ENCODE measurements around the gene KLRC4.
"Not testable (repeated sequence)": the region's sequence is repeated elsewhere in the genome, so short reads cannot be mapped to it uniquely, and the experiment has no call there.

KLRC4 gene

DNA sequence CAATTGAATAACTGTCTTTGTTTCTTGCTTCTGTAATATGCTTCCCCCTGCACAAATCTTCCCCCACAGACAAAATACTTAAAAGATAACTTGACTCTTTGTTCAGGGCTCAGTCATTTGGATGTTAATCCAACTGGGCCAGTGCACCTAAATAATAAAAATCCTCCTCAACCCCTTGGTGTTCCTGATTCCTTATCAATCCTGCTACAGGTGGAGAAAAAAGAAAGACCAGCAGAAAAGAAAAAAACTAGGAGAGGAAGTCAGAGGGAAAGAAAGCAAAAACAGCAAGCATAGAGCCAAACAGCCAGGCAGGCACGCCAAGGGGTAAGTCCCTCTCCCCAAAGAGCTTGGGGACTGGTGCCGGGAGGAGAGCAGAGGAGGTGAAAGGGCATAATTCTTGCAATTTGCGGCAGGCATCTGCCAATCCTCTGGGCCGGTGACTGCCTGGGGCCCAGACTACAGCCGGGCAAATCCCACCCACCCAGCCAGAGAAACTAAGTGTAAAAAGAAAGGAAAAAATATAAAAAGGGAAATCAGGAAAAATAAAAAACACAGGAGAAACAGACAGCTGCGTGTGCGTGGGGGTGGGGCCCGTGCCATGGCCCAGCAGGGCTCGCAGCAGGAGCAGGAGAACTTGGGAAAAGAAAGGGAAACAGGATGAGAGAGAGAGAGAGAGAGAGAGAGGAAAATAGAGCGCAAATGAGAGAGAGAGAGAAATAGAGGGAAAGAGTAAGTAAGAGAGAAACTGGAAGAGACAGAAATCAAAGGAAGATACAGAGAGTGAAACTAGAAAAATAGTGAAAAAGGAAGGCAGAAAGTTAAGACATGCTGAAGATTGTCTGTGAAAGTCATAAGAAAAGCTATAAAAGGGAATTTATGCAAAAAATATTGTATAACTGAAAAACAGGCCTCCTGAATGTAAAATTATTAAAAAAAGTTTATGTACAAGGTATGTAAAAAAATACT, 41.1 kb downstream of the KLRC4 start:
- DNase-seq: peak in 7 of 56 donors; percentile 16 to 47 (median 29)

DNA sequence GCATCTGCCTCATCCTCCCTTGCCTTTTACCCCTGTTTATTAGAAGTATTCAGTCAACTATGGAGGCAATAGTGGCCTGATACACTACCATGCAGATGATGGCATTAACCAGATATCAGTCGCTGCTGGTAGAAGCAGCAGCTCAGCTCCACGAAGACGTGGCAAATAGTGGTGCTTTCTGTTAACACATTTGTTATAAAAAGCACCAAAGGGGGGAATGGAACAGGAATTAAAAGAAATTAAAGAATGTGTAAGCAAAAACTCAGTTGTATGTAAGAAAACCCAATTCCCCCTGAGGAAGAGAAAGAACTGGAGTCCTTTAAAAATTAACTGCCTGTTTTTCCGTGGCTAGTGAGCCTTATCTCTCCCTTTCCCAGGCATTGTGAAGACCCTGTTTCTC, 41.8 kb downstream of the KLRC4 start:
- DNase-seq: not testable (repeated sequence)

GRCh38 chr12:10366875-10367274, 42.7 kb downstream of the KLRC4 start:
- no peak for DNase-seq

- peak in 5 of 56 donors; percentile 25 to 73 (median 54) for DNase-seq
Observed at GRCh38 chr12:10365696-10366405, 43.7 kb downstream of the KLRC4 start.

DNA sequence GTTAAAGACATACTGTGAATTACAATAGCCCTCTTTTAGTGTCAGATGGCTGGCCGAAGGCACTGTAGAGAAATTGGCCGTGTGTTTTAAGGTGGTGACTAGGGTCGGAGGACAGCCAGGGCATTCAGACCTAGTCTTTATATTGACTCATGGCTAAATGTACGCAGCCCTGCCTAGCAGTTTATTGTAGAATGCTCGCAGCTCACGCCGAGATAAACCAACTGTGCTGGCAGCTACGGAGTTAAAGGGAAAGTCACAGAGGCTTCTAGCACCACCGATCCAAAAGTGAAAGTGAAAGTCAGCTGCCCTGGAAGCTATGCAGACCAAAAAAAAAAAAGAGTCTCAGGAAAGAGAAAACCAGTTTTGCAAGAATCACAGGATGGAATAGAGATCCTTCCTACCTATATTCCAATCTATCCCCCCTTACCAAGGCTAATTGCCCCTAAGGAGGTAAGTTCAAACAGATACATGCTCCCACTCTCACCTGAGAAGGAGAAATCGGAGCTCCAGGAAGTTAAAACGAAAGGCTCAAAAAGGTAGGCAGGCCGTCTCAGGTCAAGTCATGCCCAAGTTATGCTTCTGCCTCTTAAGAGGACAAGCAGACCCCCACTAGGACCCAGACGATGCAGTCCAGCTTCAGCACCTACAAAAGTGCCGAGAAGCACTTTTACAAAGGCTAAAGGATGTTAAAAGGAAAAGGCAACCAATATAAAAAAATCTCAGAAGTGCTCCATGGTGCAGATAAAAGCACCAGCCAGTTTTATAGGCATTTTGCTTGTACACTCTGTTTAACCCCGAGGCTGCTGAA, 44.5 kb downstream of the KLRC4 start:
- peak in 31 of 56 donors; percentile 27 to 80 (median 58) for DNase-seq

GRCh38 chr12:10363914-10364814, 45.4 kb downstream of the KLRC4 start:
- peak in 27 of 56 donors; percentile 19 to 85 (median 63) for DNase-seq

DNA sequence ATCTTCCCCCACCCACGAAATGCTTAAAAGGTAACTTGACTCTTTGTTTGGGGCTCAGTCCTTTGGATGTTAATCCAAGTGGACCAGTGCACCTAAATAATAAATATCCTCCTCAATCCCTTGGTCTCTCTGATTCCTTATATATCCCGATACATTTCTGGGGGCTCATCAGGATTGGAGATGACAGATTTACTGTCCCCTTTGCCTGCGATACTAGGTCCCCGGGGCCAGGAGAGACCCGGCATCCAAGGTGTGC, 46.0 kb downstream of the KLRC4 start:
- DNase-seq: no peak

DNA sequence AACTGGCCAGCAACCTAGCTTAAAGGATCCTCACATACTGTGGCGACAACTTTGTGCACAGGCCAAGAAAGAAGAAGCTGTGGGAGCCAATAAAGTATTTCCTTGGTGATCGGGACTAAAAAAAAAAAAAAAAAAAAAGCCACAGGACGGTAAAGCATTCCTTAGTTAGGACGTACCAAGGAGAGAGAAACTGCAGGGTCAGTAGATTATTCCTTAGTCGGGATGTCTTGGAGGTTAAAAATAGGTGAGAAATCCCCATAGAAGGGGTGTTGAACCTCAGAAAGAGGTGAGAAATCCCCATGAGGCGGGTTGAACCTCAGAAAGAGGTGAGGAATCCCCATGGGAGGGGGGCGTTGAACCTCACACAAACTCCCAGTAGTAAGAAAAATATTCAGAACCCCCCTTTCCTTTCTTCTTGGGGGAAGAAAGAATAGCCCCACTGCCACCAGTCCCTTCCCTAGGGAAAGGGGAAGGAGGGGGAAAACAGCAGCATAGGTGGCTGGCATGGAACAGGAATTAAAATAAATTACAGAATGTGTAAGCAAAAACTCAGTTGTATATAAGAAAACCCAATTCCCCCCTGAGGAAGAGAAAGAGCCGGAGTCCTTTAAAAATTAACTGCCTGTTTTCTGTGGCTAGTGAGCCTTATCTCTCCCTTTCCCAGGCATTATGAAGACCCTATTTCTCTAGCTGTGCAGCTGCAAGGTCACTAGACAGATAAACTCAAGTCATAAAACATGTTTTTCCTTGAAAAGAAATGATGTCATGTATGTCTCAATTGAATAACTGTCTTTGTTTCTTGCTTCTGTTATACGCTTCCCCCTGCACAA, 46.5 kb downstream of the KLRC4 start:
- no peak for DNase-seq

DNA sequence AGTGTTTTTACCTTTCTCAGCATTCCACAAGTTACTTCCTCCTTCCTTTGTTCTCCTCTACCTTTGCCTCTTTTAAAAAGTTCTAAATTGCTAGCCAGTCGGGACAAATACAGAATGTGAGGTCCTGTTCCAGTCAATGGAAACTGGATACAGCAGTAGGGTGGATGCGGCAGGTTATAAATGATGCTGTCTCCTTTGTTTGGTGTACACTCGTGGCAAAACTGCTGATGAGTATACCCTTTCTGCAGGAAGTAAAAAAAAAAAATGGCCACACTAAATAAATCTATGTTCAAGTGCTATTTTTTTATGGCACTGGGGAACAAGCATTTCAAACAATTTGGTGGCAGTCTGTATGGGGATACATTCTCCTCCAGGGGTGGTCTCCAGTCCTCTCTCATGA, 47.2 kb downstream of the KLRC4 start:
- DNase-seq: no peak

GRCh38 chr12:10361622-10362021, 47.9 kb downstream of the KLRC4 start:
- peak in 1 of 56 donors; percentile 19 for DNase-seq

GRCh38 chr12:10361084-10361483, 48.5 kb downstream of the KLRC4 start:
- peak in 11 of 56 donors; percentile 3 to 59 (median 40) for DNase-seq

GRCh38 chr12:10358969-10359368, 50.6 kb downstream of the KLRC4 start:
- no peak for DNase-seq

DNA sequence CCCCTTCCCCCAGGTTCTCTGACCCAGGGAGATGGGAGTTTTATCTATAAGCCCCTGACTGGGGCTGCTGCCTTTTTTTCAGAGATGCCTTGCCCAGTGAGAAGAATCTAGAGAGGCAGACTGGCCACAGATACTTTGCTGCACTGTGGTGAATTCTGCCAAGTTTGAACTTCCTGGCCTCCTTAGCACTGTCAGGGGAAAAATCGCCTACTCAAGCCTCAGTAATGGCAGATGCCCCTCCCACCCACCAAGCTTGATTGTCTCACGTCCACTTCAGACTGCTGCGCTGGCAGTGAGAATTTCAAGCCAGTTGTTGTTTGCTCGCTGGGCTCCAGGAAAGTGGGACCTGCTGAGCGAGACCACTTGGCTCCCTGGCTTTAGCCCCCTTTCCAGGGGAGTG, 51.4 kb downstream of the KLRC4 start:
- DNase-seq: no peak
